NCI-H1694 (cell line): ENCODE results near the gene CFAP57.
"Not testable (repeated sequence)": the region's sequence is repeated elsewhere in the genome, so short reads cannot be mapped to it uniquely, and the experiment has no call there.

Experiments used
- DNase-seq: peaks from one replicate; lab custom pipeline; 2025; lab: John Stamatoyannopoulos, UW

CFAP57 gene

GRCh38 chr1:43171876-43172526, at the start of gene CFAP57, which contains the start of gene EBNA1BP2:
TSS of gene CFAP57 (plus strand) at chr1:43172330. CDS start at chr1:43172754, 424 bp downstream.
TSS of gene EBNA1BP2 (minus strand) at chr1:43172290. CDS start at chr1:43172118, 172 bp downstream.
- peak; percentile 90 for DNase-seq

DNA sequence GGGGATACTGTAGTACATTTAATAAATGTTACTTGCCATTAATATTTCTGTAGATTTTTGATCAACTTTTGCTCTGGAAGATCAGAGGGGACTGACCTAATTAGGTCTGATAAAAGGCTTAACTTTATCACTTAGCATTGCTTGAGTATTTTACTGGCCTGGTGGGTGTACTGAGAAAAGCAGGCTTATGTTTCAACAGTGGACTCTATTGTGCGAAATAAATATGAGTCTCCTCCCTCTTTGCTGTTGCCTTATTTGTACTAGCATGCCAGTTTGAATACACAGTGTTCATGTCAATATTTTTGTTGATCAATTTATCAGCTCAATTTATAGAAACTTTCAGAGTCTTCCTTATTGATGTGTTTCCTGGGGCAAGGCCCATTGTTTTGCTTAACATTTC, 49.1 kb upstream of the CFAP57 start:
- no peak for DNase-seq

GRCh38 chr1:43128816-43129215, 43.3 kb upstream of the CFAP57 start:
- no peak for DNase-seq

DNA sequence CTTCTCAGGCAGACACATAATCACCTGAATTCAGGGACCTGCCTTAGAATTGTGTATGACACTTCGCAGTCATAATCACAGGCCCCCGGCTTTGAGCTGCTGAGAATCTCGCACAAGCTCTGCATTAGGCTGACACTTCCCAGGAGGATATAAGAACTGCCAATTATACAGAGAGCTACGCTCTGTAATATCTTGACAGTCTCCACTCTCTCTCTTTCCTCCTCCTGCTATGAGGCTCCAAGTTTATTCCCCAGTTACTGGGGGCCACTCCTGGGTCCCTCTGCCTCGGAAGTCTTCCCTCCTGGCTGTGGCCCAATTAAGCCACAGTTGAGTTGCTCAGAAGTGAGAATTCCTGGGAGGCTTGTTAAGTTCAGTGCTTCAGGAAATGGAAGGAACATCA, 42.7 kb upstream of the CFAP57 start:
- DNase-seq = no peak

DNA sequence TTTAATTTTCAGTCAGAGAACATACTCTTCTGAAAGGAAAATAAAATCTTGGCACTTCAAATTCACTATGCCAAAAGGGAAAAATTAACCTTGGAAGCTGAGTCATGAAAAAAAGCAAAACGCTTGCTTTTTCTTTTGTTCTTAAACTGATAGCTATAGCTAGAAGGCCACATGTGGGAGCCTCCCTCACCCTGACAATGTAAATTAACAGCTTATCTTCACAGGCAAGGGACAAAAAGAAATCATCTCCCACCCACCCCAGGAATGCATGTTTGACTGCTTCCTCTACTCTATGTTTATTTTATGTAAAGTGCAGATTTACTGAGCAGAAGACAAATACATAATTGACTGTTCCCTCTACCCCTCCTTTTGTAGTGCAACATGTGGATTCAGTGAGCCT, 38.1 kb upstream of the CFAP57 start:
- DNase-seq = no peak

DNA sequence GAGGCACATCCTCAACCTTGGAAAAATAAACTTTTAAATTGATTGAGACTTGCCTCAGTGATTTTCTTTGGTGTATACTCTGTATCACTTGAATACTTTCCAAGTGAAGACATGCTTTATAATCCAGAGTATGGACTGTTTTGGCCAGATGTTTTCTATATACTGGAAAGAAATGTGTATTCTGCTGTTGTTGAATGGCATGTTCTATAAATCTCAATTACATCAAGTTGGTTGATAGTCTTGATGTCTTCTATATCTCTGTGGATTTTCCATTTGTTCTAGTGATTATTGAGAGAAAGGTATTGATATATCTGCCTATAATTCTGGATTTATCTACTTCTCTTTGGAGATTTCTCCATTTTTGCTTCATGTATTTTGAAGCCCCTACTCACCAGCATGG, 37.5 kb upstream of the CFAP57 start:
- DNase-seq = no peak

DNA sequence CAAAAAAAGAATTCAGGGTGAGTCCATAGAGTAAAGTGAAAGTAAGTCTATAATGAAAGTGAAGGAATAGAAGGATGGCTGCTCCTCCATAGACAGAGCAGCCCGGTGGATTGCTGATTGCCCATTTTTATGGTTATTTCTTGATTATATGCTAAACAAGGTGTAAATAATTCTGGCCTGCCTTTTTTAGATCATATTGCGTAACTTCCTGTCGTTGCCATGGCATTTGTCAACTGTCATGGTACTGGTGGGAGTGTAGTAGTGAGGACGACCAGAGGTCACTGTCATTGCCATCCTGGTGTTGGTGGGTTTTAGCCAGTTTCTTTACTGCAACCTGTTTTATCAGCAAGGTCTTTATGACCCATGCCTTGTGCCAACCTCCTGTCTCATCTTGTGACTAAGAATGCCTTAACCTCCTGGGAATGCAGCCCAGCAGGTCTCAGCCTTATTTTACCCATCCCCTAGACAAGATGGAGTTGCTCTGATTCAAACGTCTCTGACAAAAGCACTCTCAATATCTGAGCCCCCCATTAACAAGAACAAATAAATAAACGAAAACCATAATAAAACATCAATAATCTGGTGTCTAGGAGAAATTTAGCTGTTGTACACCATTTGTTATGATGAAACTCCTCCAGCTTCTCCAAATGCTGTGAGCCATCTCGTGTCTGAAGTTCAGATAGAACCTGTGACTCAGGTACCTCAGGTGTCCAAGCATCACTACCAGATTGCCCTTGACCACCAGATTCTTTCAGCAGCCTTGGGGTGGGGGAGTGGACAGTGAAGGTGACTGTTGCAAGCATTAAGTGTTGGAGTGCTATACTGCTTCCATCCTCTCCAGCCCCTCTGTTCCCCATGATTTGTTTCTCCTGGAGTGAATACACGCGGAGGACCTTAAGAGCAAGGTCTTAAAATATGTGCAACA, 36.0 kb upstream of the CFAP57 start:
- no peak for DNase-seq

GRCh38 chr1:43137445-43138052, 34.6 kb upstream of the CFAP57 start:
- DNase-seq = no peak

- not testable (repeated sequence) for DNase-seq
These were observed 32.8 kb upstream of the CFAP57 start for GRCh38 chr1:43139295-43139694.

- DNase-seq = no peak
These were observed 32.1 kb upstream of the CFAP57 start for GRCh38 chr1:43140010-43140409.

DNA sequence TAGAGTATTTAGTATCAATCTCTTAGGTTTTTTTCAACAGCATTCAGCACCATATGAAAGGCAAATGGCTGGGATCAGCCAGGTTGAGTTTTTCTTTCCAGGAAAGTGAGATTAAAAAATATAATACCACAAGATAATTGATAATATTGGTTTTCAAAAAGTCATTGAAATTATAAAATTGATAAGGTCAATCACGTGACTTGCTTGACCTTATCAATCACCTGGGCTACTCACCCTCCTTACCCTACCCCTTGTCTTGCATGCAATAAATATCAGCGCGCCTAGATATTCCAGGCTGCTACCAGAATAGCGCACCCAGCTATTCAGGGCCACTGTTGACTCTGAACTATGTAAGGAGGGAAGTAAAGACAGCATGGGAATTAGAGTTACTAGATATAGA, 31.5 kb upstream of the CFAP57 start:
- no peak for DNase-seq

- no peak for DNase-seq
These were observed 28.7 kb upstream of the CFAP57 start for GRCh38 chr1:43143441-43143888.

GRCh38 chr1:43144237-43144636, 27.9 kb upstream of the CFAP57 start:
- DNase-seq = no peak

DNA sequence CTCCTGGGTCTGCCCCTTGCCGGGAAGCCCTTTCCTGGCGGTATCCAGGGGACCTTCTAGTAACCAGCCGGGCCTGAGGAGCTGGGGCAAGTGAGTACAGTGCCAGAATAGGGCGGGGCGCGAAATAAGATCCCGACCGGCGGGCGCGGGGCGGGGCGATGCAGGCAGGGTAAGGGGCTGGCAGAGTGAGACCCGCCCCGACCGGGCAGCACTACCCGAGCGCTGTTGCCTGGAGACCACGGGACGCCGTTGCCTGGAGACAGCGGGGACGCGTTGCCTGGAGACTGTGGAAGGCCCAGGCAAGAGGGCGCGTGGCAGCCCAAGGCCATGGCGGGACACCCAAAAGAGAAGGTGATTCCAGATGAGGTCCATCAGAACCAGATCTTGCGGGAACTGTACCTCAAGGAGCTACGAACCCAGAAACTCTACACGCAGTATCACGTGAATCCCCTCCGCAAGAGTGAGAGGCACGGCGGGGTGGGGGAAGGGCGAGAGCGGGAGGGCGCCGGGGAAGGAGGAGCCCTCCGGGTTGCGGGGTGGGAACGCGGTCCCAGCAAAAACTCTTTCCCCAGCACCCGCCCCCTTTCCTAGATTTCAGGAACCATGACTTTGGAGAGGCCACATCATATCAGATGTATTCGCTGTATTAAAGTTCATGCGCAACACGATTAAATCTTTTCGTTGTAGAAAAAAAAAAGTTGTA, 24.4 kb upstream of the CFAP57 start:
- DNase-seq = peak; percentile 79

DNA sequence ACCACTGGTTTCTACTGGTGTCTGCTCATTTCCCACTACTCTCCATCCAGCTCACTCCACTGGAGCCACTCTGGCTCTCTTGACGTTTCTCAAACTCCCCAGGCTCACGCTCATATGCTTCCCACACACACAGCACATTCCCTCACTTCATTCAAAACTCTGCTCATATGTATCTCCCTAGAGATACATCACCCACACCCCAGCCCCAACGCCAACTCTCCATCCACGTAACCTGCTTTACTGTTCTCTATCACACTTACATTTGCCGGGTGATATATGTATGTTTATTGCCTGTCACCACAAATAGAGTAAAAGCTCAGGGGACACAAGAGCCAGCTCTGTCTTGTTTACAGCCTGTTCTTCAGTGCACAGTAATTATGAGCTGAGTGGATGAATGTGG, 22.2 kb upstream of the CFAP57 start:
- DNase-seq = no peak

DNA sequence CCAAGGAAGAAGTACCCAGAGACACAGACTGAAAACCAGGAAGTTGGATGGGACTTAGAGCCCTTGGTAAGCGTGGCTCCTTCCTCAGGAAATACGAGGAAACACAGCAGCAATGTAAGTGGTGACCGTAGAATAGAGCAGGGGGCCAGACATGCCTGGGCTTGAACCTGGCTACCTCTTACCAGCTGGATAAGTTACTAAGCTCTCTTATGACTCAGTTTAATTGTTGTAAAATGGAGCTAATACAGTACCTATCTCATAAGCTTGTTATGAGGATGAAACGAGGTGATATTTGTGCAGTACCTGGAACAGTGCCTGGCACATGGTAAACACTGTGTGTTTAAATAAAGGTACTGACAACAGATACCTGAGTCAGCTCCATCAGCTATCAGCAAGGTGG, 19.3 kb upstream of the CFAP57 start:
- DNase-seq = no peak

DNA sequence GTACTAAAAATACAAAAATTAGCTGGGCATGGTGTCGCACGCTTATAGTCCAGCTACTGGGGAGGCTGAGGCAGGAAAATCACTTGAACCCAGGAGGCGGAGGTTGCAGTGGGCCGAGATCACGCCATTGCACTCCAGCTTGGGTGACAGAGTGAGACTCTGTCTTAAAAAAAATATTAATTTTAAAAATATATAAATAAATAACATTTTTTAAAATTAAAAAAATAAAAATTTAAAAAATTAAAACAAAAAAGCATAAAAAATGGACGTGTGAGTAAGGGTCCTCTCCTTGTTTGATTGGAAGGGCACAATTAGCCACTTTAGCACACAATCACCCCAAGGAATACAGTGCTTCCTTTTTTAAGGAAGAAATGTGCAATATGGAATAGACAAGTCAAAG, 18.7 kb upstream of the CFAP57 start:
- DNase-seq = no peak

- no peak for DNase-seq
These were observed 16.1 kb upstream of the CFAP57 start for GRCh38 chr1:43156026-43156425.

- no peak for DNase-seq
These were observed 7.0 kb upstream of the CFAP57 start for GRCh38 chr1:43165162-43165561.

DNA sequence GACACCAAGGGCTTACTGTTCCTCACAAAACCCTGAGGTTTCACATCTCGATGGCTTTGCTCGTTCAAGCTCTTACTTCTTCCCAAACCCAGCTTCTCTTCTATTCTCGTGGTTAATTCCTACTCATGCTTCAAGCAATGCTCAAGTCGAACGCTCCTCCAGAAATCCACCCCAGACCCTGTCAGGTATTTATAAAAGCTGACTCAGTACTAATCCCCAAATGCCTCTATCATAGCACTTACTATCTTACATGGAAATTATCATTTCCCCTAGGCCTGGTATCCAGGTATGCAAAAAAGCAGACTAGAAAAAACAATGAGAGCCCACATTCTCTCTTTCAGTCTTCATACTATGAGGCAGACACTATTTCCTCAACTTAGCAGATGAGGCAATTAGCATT, 6.4 kb upstream of the CFAP57 start:
- no peak for DNase-seq

GRCh38 chr1:43171312-43171875, 736 bp upstream of the CFAP57 start:
- no peak for DNase-seq

- peak; percentile 76 for DNase-seq
These were observed 420 bp downstream of the CFAP57 start for GRCh38 chr1:43172527-43172972.
